Right cardiac atrium (tissue), 5 donors: ENCODE results near the gene HRAS. TPM values are rescaled to one million over a fixed set of nuclear protein-coding genes. Genes with fewer than 3 reads are reported as not detected.

Experiments used
- ATAC-seq, 2 donors: fragments of 200-7000 bp; cut with Tn5 transposase; one replicate each; pipeline versions ENCODE4 v1.8.0 to v1.9.1; 2020; ENCODE audit warnings: moderate library complexity in 2 of 2, mild to moderate bottlenecking in 1 of 2
- DNase-seq, 3 donors: peaks; one replicate each; pipeline ENCODE4 v3.0.0-alpha.2; 2020
- H3K27ac ChIP-seq: one replicate; pipeline ENCODE4 v1.5.1; 2013; ENCODE audit warnings: mild to moderate bottlenecking, low read length, control low read depth, moderate library complexity
- H3K27me3 ChIP-seq: one replicate; pipeline ENCODE4 v1.6.1; 2013; ENCODE audit not compliant: control insufficient read depth, insufficient read depth
- H3K4me1 ChIP-seq: one replicate; pipeline ENCODE4 v1.6.1; 2013; ENCODE audit warnings: low read length; ENCODE audit not compliant: control insufficient read depth, insufficient read depth
- H3K4me3 ChIP-seq: one replicate; pipeline ENCODE4 v1.5.1; 2013; ENCODE audit warnings: low read length, control low read depth
- H3K9me3 ChIP-seq: one replicate; pipeline ENCODE4 v1.6.1; 2013; ENCODE audit warnings: low read length; ENCODE audit not compliant: control insufficient read depth
- WGBS: extraction: QIAGEN DNeasy Blood & Tissue Kit; methylation state at CpG from one replicate; pipeline ENCODE4 v1.1.7; 2013; 5-methylcytosine and 5-hydroxymethylcytosine counted together
- intact Hi-C, 4 donors: fragments of 100-400 bp; cut with DNase I; formaldehyde crosslinking; loops; one replicate each; pipeline versions ENCODE4 v1.11.0 to v1.14.0; 2022 to 2023
- long read RNA-seq, 4 donors: library from polyadenylated mRNA; unstranded; transcript quantifications; one replicate each; pipeline ENCODE4 v2.0.0, GENCODE V29; 2020 to 2021
- polyA plus RNA-seq: library from polyadenylated mRNA; stranded (reverse); fragments of 200-250 nt; gene quantifications from one replicate; pipeline ENCODE4 v1.2.3, GENCODE V29; 2013
- total RNA-seq, 4 donors: library from RNA; stranded (reverse); fragmentation: NEBNext Ultra II Directional; extraction: Animal tissue kit (Norgen Biotek cat#: 25700); gene quantifications; one replicate each; pipeline ENCODE4 v1.2.1, GENCODE V29; 2021
- donor health status: healthy with polysubstance abuse.
- donor health status: DM: no; HTN: yes; CAD: no.
- donor health status: DM: no; HTN: no; CAD: no.
- donor health status: DM: no; HTN: yes; CAD: no; lungs with severe emphysema.
- donor health status: DM: yes; HTN: yes; CAD: no.

The HRAS gene
- total RNA-seq (10 to 100 TPM; 45.7 to 60.4 (median 49.3) TPM), polyA plus RNA-seq (64.4 TPM)
- long read RNA-seq, donor 1, transcript HRAS-201 (6 exons, 894 nt), result major isoform, 19 of 39 reads
- long read RNA-seq, donor 1, transcript HRAS-205 (5 exons, 1,151 nt), result minor isoform, 5 of 39 reads
- long read RNA-seq, donor 1, partial matches to known transcripts, result 5 of 39 reads
- long read RNA-seq, donor 1, other reads (novel, unspliced or antisense), result 4 of 39 reads
- long read RNA-seq, donor 2, transcript HRAS-205 (5 exons, 1,151 nt), result minor isoform, 6 of 54 reads
- long read RNA-seq, donor 2, transcript HRAS-201 (6 exons, 894 nt), result major isoform, 34 of 54 reads
- long read RNA-seq, donor 2, partial matches to known transcripts, result 5 of 54 reads
- long read RNA-seq, donor 2, other reads (novel, unspliced or antisense), result 4 of 54 reads
- long read RNA-seq, donor 3, partial matches to known transcripts, result 2 of 5 reads
- long read RNA-seq, donor 3, other reads (novel, unspliced or antisense), result 1 of 5 reads
- long read RNA-seq, donor 4, transcript HRAS-201 (6 exons, 894 nt), result major isoform, 19 of 33 reads
- long read RNA-seq, donor 4, partial matches to known transcripts, result 1 of 33 reads
- long read RNA-seq, donor 4, other reads (novel, unspliced or antisense), result 4 of 33 reads

- Histone ChIP-seq H3K27ac (no peak within 1 kb of the TSS), H3K27me3 (no peaks in the 10 kb centered on the region), H3K4me3 (peak within 1 kb of the TSS; percentile 79), H3K4me1 (no peaks in the 10 kb centered on the region), H3K9me3 (no peaks in the 10 kb centered on the region)
- DNase-seq (peak; percentile 94 to 98 (median 97)), ATAC-seq (peak; percentile 92)
- WGBS, result 3% methylated on average over 97 of the region's 97 CpGs
- intact Hi-C loops, result no loop called here
These were observed at the start of gene HRAS for GRCh38 chr11:535519-536454. TSS of gene HRAS (minus strand) at chr11:535576.

GRCh38 chr11:584287-584686, 48.9 kb upstream of the HRAS start:
- ATAC-seq (no peak), DNase-seq (peak in 1 of 3 donors; percentile 48)
- Histone ChIP-seq H3K4me3 (no peak overlapping the region), H3K27ac (no peak overlapping the region), H3K9me3 (no peaks in the 10 kb centered on the region), H3K27me3 (no peaks in the 10 kb centered on the region), H3K4me1 (peaks cover 8% of the 10 kb centered on the region)
- intact Hi-C loops, result no loop called here
- WGBS, result 95% methylated on average over 10 of the region's 10 CpGs

GRCh38 chr11:581752-582151, 46.4 kb upstream of the HRAS start:
- WGBS, result 73% methylated on average over 17 of the region's 17 CpGs
- ATAC-seq (no peak), DNase-seq (peak in 1 of 3 donors; percentile 37)
- H3K4me1 ChIP-seq, result peaks cover 23% of the 10 kb centered on the region
- no peaks in the 10 kb centered on the region for H3K9me3 ChIP-seq
- no peak overlapping the region for H3K4me3 ChIP-seq
- no peak overlapping the region for H3K27ac ChIP-seq
- no peaks in the 10 kb centered on the region for H3K27me3 ChIP-seq
- intact Hi-C loops, result no loop called here

- peak in 1 of 3 donors; percentile 37 for DNase-seq
- Histone ChIP-seq H3K9me3 (no peaks in the 10 kb centered on the region), H3K27me3 (no peaks in the 10 kb centered on the region), H3K4me1 (peaks cover 23% of the 10 kb centered on the region), H3K27ac (peak overlapping the region; percentile 20), H3K4me3 (no peak overlapping the region)
- ATAC-seq, result peak in 1 of 2 donors; percentile 16
- intact Hi-C loops, result no loop called here
- 62% methylated on average over 14 of the region's 14 CpGs for WGBS
These were observed 46.0 kb upstream of the HRAS start for GRCh38 chr11:581342-581741.

GRCh38 chr11:579830-580601, 44.6 kb upstream of the HRAS start:
- WGBS, result 63% methylated on average over 20 of the region's 20 CpGs
- ATAC-seq (no peak), DNase-seq (peak in 1 of 3 donors; percentile 40)
- intact Hi-C loops, result no loop called here
- H3K9me3 ChIP-seq, result no peaks in the 10 kb centered on the region
- H3K27ac ChIP-seq, result peak overlapping the region; percentile 43
- no peaks in the 10 kb centered on the region for H3K27me3 ChIP-seq
- no peak overlapping the region for H3K4me3 ChIP-seq
- peaks cover 23% of the 10 kb centered on the region for H3K4me1 ChIP-seq

DNA sequence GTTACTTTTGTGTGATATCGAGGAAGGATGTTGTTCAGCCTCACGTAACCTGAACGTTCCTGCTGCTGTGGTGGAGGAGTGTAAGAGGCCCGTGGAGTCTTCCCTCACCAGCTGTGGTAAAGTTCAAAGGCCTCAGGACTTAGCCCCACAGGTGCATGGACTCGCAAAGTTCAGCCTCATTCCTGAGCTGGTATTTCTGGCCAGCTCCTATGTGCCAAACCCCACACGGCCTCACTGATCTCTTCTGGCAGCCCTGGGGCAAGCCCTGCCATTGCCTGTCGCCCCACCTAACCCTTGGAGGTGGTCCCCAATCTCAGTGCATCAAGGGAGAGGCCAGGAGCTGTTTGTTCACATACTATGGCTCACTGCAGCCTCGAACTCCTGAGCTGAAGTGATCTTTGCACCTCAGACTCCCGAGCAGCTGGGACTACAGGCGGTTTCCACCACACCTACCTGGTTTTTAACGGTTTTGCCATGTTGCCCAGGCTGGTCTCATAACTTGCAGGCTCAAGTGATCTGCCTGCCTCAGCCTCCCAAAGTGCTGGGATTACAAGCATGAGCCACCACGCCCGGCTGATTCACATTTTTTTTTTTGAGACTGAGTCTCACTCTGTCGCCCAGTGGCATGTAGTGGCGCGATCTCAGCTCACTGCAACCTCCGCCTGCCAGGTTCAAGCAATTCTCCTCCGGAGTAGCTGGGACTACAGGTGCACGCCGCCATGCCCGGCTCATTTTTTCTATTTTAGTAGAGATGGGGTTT, 43.1 kb upstream of the HRAS start:
- Histone ChIP-seq H3K4me1 (peaks cover 23% of the 10 kb centered on the region), H3K27me3 (no peaks in the 10 kb centered on the region), H3K4me3 (no peak overlapping the region), H3K9me3 (no peaks in the 10 kb centered on the region), H3K27ac (no peak overlapping the region)
- intact Hi-C loops, result no loop called here
- ATAC-seq, result no peak
- WGBS, result 75% methylated on average over 21 of the region's 21 CpGs
- DNase-seq, result peak in 1 of 3 donors; percentile 39

GRCh38 chr11:577611-577894, 42.2 kb upstream of the HRAS start:
- Histone ChIP-seq H3K27ac (no peak overlapping the region), H3K4me1 (peaks cover 23% of the 10 kb centered on the region)
- intact Hi-C loops, result no loop called here

DNA sequence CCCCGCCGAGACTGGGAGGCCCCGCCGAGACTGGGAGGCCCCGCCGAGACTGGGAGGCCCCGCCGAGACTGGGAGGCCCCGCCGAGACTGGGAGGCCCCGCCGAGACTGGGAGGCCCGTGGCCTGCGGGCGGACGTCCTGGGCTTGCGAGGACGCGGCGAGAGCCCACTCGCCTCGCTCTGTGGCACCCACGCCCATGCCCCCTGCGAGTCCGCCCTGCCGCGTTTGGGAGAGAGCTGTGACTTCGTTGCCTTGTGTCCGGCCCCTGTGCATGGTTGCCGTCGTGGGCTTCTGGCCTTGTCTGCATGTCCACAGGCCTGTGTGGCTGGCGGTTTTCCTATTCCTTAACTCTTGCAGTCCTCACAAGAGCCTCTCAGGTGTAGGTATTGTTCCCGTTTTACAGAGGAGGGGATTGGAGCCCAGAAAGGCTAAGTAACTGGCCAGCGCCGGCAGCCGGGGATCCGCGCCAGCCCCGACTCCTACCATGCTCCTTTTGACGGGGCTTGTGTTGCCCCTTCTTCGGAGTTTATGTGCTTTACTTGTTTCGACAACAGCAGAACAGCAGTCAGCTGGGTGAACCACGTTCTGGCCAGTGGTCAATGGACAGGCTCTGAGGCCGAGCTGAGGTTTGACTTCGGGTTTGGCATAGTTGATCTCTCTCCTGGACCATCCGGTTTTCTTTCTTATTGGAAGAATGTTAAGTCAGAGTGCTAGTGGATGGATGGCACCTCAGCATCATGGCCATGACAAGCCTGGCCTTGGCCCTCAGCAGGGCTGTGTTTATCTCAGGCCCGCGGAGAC, 41.6 kb upstream of the HRAS start:
- no peaks in the 10 kb centered on the region for H3K9me3 ChIP-seq
- H3K27ac ChIP-seq, result peak overlapping the region; percentile 25
- no peaks in the 10 kb centered on the region for H3K27me3 ChIP-seq
- H3K4me3 ChIP-seq, result peak overlapping the region; percentile 92
- H3K4me1 ChIP-seq, result peaks cover 23% of the 10 kb centered on the region
- intact Hi-C loops, result no loop called here
- ATAC-seq, result no peak
- 3% methylated on average over 44 of the region's 48 CpGs for WGBS
- DNase-seq, result peak in 2 of 3 donors; percentile 65 to 73

More at GRCh38 chr11:577611-577894, 42.2 kb upstream of the HRAS start:
- Histone ChIP-seq H3K4me3 (peak overlapping the region; percentile 92), H3K27me3 (no peaks in the 10 kb centered on the region), H3K9me3 (no peaks in the 10 kb centered on the region)
- no peak for ATAC-seq
- 51% methylated on average over 6 of the region's 6 CpGs for WGBS
- no peak for DNase-seq

DNA sequence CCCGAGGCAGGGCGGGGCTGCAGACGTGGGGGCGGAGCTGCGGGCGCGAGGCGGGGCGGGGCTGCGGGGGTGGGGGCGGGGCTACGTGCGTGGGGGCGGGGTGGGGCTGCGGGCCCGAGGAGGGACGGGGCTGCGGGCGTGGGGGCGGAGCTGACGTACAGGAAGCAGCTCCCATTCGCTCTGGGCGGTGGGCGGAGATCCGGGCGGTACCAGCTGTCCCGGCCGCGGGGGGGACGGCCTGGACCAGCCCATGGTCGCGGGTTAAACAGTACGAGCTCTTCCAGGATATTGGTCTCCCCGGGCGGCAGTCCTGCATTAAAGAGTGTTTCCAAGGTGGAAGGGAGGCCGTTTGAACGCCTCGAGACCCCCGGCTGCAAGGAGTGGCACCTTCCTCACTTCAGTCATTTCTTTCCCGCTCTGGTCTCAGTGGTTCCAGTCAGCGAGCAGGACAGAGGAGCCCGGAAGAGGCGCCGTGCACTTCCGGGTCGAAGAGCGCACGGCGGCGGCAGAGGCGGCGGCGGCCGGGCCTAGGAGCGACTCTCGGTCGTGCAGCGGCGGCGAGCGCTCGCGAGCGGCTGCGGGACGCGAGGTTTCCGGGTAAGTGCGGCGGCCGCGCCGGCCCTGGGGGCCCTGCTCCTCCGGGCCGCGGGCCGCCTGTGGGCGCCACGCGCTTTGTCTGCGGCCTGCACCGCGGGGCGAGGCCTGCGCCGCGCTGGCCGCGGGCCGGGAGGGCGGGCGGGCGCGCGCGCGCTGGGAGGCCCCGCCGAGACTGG, 40.8 kb upstream of the HRAS start, which contains the start of gene PHRF1:
Gene PHRF1, plus strand, starts transcription at position 475 of the 773 bp plus-strand sequence. CDS start 5,043 bp downstream, outside the sequence.
- H3K4me1 ChIP-seq, result peaks cover 23% of the 10 kb centered on the region
- H3K9me3 ChIP-seq, result no peaks in the 10 kb centered on the region
- DNase-seq (peak; percentile 97 to 99 (median 98)), ATAC-seq (peak; percentile 93 to 95)
- H3K4me3 ChIP-seq, result peak within 1 kb of the TSS; percentile 92
- under 1% methylated on average over 91 of the region's 99 CpGs for WGBS
- intact Hi-C loops, result no loop called here
- peak within 1 kb of the TSS; percentile 66 for H3K27ac ChIP-seq
- H3K27me3 ChIP-seq, result no peaks in the 10 kb centered on the region
